ENCODE measurements around the gene MTUS2.

DNA sequence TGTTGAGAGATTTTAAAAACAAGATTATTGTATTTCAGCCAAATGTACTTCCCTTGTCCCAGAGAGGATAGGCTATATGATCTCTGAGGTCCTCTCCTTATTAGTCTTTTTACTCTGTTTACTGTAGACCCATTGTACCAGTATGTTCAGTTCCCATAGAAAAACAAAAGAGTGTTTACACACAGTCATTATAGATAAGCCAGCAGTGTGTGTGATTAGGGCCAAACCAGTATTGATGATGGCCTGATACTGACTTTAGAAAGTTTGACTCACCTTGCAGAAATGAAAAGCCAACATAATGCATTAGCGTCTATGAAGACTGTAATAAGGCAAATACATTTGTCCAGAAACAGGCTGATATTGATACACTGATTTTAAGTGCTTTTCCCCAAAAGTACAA is 6.2 kb downstream of the MTUS2 start:
- TF ChIP-seq, protein P1, sequence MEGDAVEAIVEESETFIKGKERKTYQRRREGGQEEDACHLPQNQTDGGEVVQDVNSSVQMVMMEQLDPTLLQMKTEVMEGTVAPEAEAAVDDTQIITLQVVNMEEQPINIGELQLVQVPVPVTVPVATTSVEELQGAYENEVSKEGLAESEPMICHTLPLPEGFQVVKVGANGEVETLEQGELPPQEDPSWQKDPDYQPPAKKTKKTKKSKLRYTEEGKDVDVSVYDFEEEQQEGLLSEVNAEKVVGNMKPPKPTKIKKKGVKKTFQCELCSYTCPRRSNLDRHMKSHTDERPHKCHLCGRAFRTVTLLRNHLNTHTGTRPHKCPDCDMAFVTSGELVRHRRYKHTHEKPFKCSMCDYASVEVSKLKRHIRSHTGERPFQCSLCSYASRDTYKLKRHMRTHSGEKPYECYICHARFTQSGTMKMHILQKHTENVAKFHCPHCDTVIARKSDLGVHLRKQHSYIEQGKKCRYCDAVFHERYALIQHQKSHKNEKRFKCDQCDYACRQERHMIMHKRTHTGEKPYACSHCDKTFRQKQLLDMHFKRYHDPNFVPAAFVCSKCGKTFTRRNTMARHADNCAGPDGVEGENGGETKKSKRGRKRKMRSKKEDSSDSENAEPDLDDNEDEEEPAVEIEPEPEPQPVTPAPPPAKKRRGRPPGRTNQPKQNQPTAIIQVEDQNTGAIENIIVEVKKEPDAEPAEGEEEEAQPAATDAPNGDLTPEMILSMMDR (IDR thresholded peaks at IDR 0.05; ENCODE audit: low read depth, low read length, poor library complexity, severe bottlenecking), result no peak
- no peak for TF ChIP-seq EZH2phosphoT487 (IDR thresholded peaks at IDR 0.05; ENCODE audit: borderline replicate concordance, low read length)

Measured in DOHH2 (cell line).